OCI-LY7 (cell line): ENCODE data around the gene KXD1. TPM values are rescaled to one million over a fixed set of nuclear protein-coding genes. Genes with fewer than 3 reads are reported as not detected.
"Not testable (repeated sequence)": the region's sequence is repeated elsewhere in the genome, so short reads cannot be mapped to it uniquely, and the experiment has no call there.

Experiments used
- BruUV-seq: library from RNA; stranded (reverse); fragments of 400-500 nt; replicated peaks from 2 replicates; lab custom pipeline; 2021; lab: Mats Ljungman, UMichigan
- CTCF ChIA-PET: fragments of 300-600 bp; sonication (Branson Sonifier 250); formaldehyde crosslinking; loops from one replicate; lab custom pipeline; 2022; ENCODE audit warnings: antibody characterized with exemption; ENCODE audit not compliant: unreplicated experiment; lab: Charles Lee
- POLR2A ChIA-PET: fragments of 300-600 bp; sonication (Branson Sonifier 250); formaldehyde crosslinking; loops from one replicate; lab custom pipeline; 2022; ENCODE audit warnings: antibody characterized with exemption; lab: Charles Lee
- DNase-seq: peaks from one replicate; pipeline ENCODE4 v3.0.0-alpha.2; 2015; ENCODE audit warnings: low spot score
- H2AFZ ChIP-seq: fragments of 200-600 bp; sonication (generic), shearing (Covaris generic); 2 replicates; pipeline ENCODE4 v1.6.1; 2014; ENCODE audit warnings: mild to moderate bottlenecking, antibody characterized with exemption, low read length, moderate library complexity
- H3K27ac ChIP-seq: fragments of 200-600 bp; sonication (generic); 2 replicates; pipeline ENCODE4 v1.5.1; 2014; ENCODE audit warnings: mixed run types, low read depth, mild to moderate bottlenecking, moderate library complexity, low read length, inconsistent platforms; ENCODE audit not compliant: poor library complexity, severe bottlenecking
- H3K36me3 ChIP-seq: fragments of 200-600 bp; sonication (generic); 2 replicates; pipeline ENCODE4 v1.6.1; 2014; ENCODE audit warnings: mild to moderate bottlenecking, antibody characterized with exemption, low read length, moderate library complexity, mixed read lengths; ENCODE audit not compliant: insufficient read depth
- H3K4me1 ChIP-seq: fragments of 200-600 bp; sonication (generic); 2 replicates; pipeline ENCODE4 v1.5.1; 2014; ENCODE audit warnings: mild to moderate bottlenecking, low read length; ENCODE audit not compliant: insufficient read depth, poor library complexity, severe bottlenecking
- H3K4me2 ChIP-seq: fragments of 200-600 bp; sonication (generic); 2 replicates; pipeline ENCODE4 v1.6.1; 2014; ENCODE audit warnings: mild to moderate bottlenecking, low read length
- H3K4me3 ChIP-seq: fragments of 200-600 bp; sonication (generic); 2 replicates; pipeline ENCODE4 v1.5.1; 2014; ENCODE audit warnings: mild to moderate bottlenecking, low read depth, low read length; ENCODE audit not compliant: poor library complexity, severe bottlenecking
- H3K79me2 ChIP-seq: fragments of 200-600 bp; sonication (generic); 2 replicates; pipeline ENCODE4 v1.6.1; 2016; ENCODE audit warnings: low read depth, mild to moderate bottlenecking, low read length, moderate library complexity, mixed read lengths; ENCODE audit not compliant: insufficient read depth
- H3K9me2 ChIP-seq: fragments of 200-600 bp; sonication (generic); 2 replicates; pipeline ENCODE4 v1.6.1; 2016; ENCODE audit warnings: mild to moderate bottlenecking, low read length, mixed read lengths; ENCODE audit not compliant: insufficient read depth
- H3K9me3 ChIP-seq: fragments of 200-600 bp; sonication (generic); 2 replicates; pipeline ENCODE4 v1.6.1; 2014; ENCODE audit warnings: mild to moderate bottlenecking, mixed run types, low read length, mixed read lengths
- H4K20me1 ChIP-seq: fragments of 200-600 bp; sonication (generic); 2 replicates; pipeline ENCODE4 v1.6.1; 2014; ENCODE audit warnings: mild to moderate bottlenecking, antibody characterized with exemption, low read length, moderate library complexity, mixed read lengths; ENCODE audit not compliant: insufficient read depth
- CTCF ChIP-seq: fragments of 200-600 bp; sonication (generic); conservative IDR thresholded peaks from 2 replicates; pipeline ENCODE4 v1.5.1; 2014; ENCODE audit warnings: mild to moderate bottlenecking, antibody characterized with exemption, low read length, moderate library complexity, mixed read lengths
- EZH2phosphoT487 ChIP-seq: fragments of 200-600 bp; sonication (generic); IDR thresholded peaks from 2 replicates; pipeline ENCODE4 v1.6.1; 2018; ENCODE audit warnings: low read depth, borderline replicate concordance, mild to moderate bottlenecking, mixed run types, antibody characterized with exemption, low read length, moderate library complexity, mixed read lengths
- intact Hi-C: fragments of 100-400 bp; cut with micrococcal nuclease; formaldehyde crosslinking; loops from one replicate; pipeline ENCODE4 v1.10.0; 2022; ENCODE audit not compliant: unreplicated experiment
- total RNA-seq, 2 experiments: library from RNA; depleted of rRNA in 1 of 2; stranded (reverse); fragments of >200 nt in 1 of 2; shearing (Covaris generic) in 1 of 2; gene quantifications; 2 replicates each; pipeline ENCODE4 v1.2.3, GENCODE V29; 2014 to 2022

KXD1 gene
- total RNA-seq, 2 experiments from 2014 or later = 96.7 to 99.8 TPM

DNA sequence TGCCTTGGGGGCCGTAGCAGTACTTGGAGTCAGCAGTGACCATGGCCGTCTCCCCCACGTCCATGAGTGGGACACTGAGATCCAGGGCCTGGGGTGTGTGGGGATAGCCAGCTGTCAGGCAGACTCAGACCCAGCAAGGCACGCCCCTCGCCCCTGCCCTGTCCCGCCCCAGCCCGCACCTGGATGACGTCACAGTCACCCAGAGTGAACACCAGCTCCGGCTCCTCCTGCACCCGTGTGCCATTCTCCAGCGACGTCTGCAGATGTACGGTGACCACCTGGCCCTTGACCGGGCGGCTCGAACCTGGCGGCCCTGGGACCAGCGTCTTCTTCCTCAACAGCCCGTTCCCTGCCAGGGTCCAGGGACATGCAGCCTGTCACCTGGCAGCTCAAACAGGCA is 18.3 kb upstream of the KXD1 start:
- Histone ChIP-seq H3K79me2 (peaks cover 12% of the 10 kb centered on the region), H2AFZ (no peak overlapping the region), H3K4me3 (no peak overlapping the region), H4K20me1 (no peaks in the 10 kb centered on the region), H3K4me1 (peaks cover 15% of the 10 kb centered on the region), H3K9me3 (no peaks in the 10 kb centered on the region), H3K36me3 (peaks cover 57% of the 10 kb centered on the region), H3K4me2 (no peak overlapping the region), H3K27ac (no peak overlapping the region), H3K9me2 (no peaks in the 10 kb centered on the region)
- TF ChIP-seq EZH2phosphoT487 (no peak), CTCF (no peak)
- ChIA-PET POLR2A (no interaction called here), CTCF (no interaction called here)
- no peak for DNase-seq
- intact Hi-C loops = no loop called here
- no TSS peak for BruUV-seq

DNA sequence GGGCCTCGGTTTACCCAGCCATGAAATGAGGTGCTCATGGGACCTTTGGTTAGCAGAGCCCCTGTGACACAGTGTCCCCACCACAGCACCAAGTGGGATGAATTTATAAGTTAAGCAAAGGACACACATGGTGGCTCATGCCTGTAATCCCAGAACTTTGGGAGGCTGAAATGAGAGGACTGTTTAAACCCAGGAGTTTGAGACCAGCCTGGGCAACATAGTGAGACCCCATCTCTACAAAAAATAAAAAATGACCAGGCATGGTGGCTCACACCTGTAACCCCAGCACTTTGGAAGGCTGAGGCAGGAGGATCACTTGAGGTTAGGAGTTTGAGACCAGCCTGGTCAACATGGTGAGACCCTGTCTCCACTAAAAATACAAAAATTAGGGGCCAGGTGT is 17.5 kb upstream of the KXD1 start:
- peaks cover 12% of the 10 kb centered on the region for H3K79me2 ChIP-seq
- H3K4me3 ChIP-seq, DNase-seq, H3K27ac ChIP-seq, CTCF ChIA-PET, BruUV-seq, H2AFZ ChIP-seq, H4K20me1 ChIP-seq, H3K9me3 ChIP-seq, POLR2A ChIA-PET, H3K9me2 ChIP-seq, H3K4me2 ChIP-seq, intact Hi-C loops: not testable (repeated sequence)
- peaks cover 19% of the 10 kb centered on the region for H3K4me1 ChIP-seq
- peaks cover 55% of the 10 kb centered on the region for H3K36me3 ChIP-seq

GRCh38 chr19:18541258-18541991 is 16.2 kb upstream of the KXD1 start:
- Histone ChIP-seq H3K9me3 (no peaks in the 10 kb centered on the region), H2AFZ (no peak overlapping the region), H4K20me1 (no peaks in the 10 kb centered on the region), H3K4me2 (peak overlapping the region; percentile 99), H3K36me3 (peaks cover 47% of the 10 kb centered on the region), H3K4me1 (peaks cover 19% of the 10 kb centered on the region), H3K27ac (no peak overlapping the region), H3K79me2 (peaks cover 12% of the 10 kb centered on the region), H3K9me2 (no peaks in the 10 kb centered on the region), H3K4me3 (peak overlapping the region; percentile 76)
- BruUV-seq = no TSS peak
- ChIA-PET POLR2A (no interaction called here), CTCF (no interaction called here)
- intact Hi-C loops = no loop called here
- DNase-seq = no peak
- TF ChIP-seq CTCF (no peak), EZH2phosphoT487 (no peak)
